Osteocyte (in vitro differentiated cells): ENCODE data around the gene UBAP2. TPM values are rescaled to one million over a fixed set of nuclear protein-coding genes. Genes with fewer than 3 reads are reported as not detected.
"Not testable (repeated sequence)": the region's sequence is repeated elsewhere in the genome, so short reads cannot be mapped to it uniquely, and the experiment has no call there.

Experiments used
- DNase-seq: peaks from one replicate; pipeline ENCODE4 v3.0.0; 2021; ENCODE audit warnings: mixed read lengths; ENCODE audit not compliant: unreplicated experiment; ENCODE audit errors: extremely low spot score
- H3K27ac Mint-ChIP-seq: one replicate; pipeline ENCODE4 v1.8.0; 2021; ENCODE audit warnings: mild to moderate bottlenecking, mixed read lengths; ENCODE audit not compliant: unreplicated experiment
- H3K27me3 Mint-ChIP-seq: one replicate; pipeline ENCODE4 v1.8.0; 2021; ENCODE audit warnings: mixed read lengths; ENCODE audit not compliant: unreplicated experiment
- H3K36me3 Mint-ChIP-seq: one replicate; pipeline ENCODE4 v1.8.0; 2021; ENCODE audit warnings: mixed read lengths; ENCODE audit not compliant: unreplicated experiment
- H3K4me1 Mint-ChIP-seq: one replicate; pipeline ENCODE4 v1.8.0; 2021; ENCODE audit warnings: mixed read lengths; ENCODE audit not compliant: unreplicated experiment
- H3K4me3 Mint-ChIP-seq: one replicate; pipeline ENCODE4 v1.8.0; 2021; ENCODE audit warnings: mild to moderate bottlenecking, moderate library complexity, mixed read lengths; ENCODE audit not compliant: unreplicated experiment
- H3K9me3 Mint-ChIP-seq: one replicate; pipeline ENCODE4 v1.8.0; 2021; ENCODE audit warnings: mixed read lengths; ENCODE audit not compliant: unreplicated experiment
- CTCF ChIP-seq: fragments of 200-600 bp; sonication (generic); IDR thresholded peaks from 2 replicates; pipeline ENCODE4 v1.5.0; 2021; ENCODE audit warnings: antibody characterized with exemption, mild to moderate bottlenecking, moderate library complexity
- total RNA-seq: library from RNA; stranded (reverse); gene quantifications from 2 replicates; pipeline ENCODE4 v1.2.1, GENCODE V29; 2021

UBAP2 gene
- total RNA-seq, 1 donor from 2014 or later = 39.9 TPM

- no peaks in the 10 kb centered on the region for H3K9me3 Mint-ChIP-seq
- no peak for DNase-seq
- no peaks in the 10 kb centered on the region for H3K27me3 Mint-ChIP-seq
- H3K4me3 Mint-ChIP-seq = no peak overlapping the region
- H3K4me1 Mint-ChIP-seq = peaks cover 10% of the 10 kb centered on the region
- no peak for TF ChIP-seq CTCF
- no peak overlapping the region for H3K27ac Mint-ChIP-seq
- H3K36me3 Mint-ChIP-seq = peaks cover 5% of the 10 kb centered on the region
Measured at GRCh38 chr9:34025062-34025461, 23.6 kb downstream of the UBAP2 start.

DNA sequence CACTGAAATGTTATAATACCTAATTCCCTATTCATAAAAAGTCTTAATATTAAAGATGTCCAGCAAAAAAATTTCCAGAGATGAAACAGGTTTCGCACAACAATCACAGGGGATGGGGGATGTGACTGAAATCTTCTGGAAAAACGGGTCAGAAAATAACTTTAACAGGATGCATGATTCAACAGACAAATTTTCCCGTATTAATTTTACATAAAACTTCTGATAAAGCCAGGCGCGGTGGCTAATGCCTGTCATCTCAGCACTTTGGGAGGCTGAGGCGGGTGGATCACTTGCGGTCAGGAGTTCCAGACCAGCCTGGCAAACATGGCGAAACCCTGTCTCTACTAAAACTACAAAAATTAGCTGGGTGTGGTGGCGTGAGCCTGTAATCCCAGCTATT is 24.2 kb downstream of the UBAP2 start:
- not testable (repeated sequence) for H3K36me3 Mint-ChIP-seq, H3K4me3 Mint-ChIP-seq, H3K9me3 Mint-ChIP-seq, H3K27ac Mint-ChIP-seq, DNase-seq, H3K4me1 Mint-ChIP-seq, H3K27me3 Mint-ChIP-seq

DNA sequence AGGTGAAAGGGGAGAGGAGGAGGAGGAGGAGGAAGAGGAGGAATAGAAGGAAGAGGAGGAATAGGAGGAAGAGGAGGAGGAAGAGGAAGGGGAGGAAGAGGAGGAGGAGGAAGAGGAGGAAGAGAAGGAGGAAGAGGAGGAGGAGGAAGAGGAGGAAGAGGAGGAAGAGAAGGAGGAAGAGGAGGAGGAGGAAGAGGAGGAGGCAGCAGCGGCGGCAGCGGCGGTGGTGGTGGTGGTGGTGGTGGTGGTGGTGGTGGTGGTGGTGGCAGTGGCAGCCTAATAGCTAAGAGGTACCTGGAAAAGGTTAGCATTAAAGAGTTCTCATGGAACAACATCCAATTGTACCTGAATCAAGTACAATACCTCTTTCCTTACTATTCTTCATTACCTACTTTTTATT is 32.5 kb downstream of the UBAP2 start:
- H3K27ac Mint-ChIP-seq = no peak overlapping the region
- TF ChIP-seq CTCF = no peak
- no peaks in the 10 kb centered on the region for H3K4me1 Mint-ChIP-seq
- no peaks in the 10 kb centered on the region for H3K9me3 Mint-ChIP-seq
- H3K36me3 Mint-ChIP-seq = peaks cover 7% of the 10 kb centered on the region
- no peak for DNase-seq
- H3K27me3 Mint-ChIP-seq = no peaks in the 10 kb centered on the region
- H3K4me3 Mint-ChIP-seq = no peak overlapping the region

- no peaks in the 10 kb centered on the region for H3K27me3 Mint-ChIP-seq
- no peak overlapping the region for H3K4me3 Mint-ChIP-seq
- no peaks in the 10 kb centered on the region for H3K9me3 Mint-ChIP-seq
- H3K27ac Mint-ChIP-seq = no peak overlapping the region
- no peaks in the 10 kb centered on the region for H3K4me1 Mint-ChIP-seq
- TF ChIP-seq CTCF = peak; percentile 50
- DNase-seq = no peak
- peaks cover 11% of the 10 kb centered on the region for H3K36me3 Mint-ChIP-seq
Measured at GRCh38 chr9:34010979-34011378, 37.7 kb downstream of the UBAP2 start.

DNA sequence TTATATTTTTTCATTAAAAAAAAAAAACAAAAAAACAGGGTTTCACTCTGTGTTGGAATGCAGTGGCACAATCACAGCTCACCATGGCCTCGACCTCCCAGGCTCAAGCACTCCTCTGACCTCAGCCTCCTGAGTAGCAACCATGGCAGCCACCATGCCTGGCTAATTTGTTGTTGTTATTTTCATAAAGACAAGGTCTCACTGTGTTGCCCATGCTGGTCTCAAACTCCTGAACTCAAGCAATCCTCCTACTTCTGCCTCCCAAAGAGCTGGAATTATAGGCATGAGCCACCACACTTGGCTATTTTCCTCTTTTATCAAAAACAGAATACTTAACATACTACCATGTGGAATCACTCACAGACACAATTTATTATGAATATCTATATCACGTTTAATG is 46.7 kb downstream of the UBAP2 start:
- peaks cover 25% of the 10 kb centered on the region for H3K36me3 Mint-ChIP-seq
- DNase-seq = no peak
- TF ChIP-seq CTCF = no peak
- H3K9me3 Mint-ChIP-seq = no peaks in the 10 kb centered on the region
- H3K4me1 Mint-ChIP-seq = peaks cover 5% of the 10 kb centered on the region
- no peak overlapping the region for H3K4me3 Mint-ChIP-seq
- no peak overlapping the region for H3K27ac Mint-ChIP-seq
- no peaks in the 10 kb centered on the region for H3K27me3 Mint-ChIP-seq

- Mint-ChIP-seq H3K27me3 (no peaks in the 10 kb centered on the region), H3K9me3 (no peaks in the 10 kb centered on the region), H3K36me3 (peaks cover 28% of the 10 kb centered on the region), H3K4me1 (peaks cover 5% of the 10 kb centered on the region), H3K27ac (peak overlapping the region; percentile 62), H3K4me3 (no peak overlapping the region)
- no peak for TF ChIP-seq CTCF
- DNase-seq = no peak
Measured at GRCh38 chr9:34001298-34001697, 47.4 kb downstream of the UBAP2 start.
